ENCODE measurements around the gene DCC.

The DCC gene

GRCh38 chr18:52339891-52340371, at the start of gene DCC:
TSS of gene DCC (plus strand) at chr18:52340197. CDS start at chr18:52340788, 591 bp downstream.
- no peak for DNase-seq

- DNase-seq, result no peak
These were observed 29.3 kb upstream of the DCC start for GRCh38 chr18:52310651-52311050.

- DNase-seq, result no peak
These were observed 28.7 kb upstream of the DCC start for GRCh38 chr18:52311331-52311730.

GRCh38 chr18:52312346-52312745, 27.7 kb upstream of the DCC start:
- DNase-seq, result no peak

- DNase-seq, result no peak
These were observed 26.8 kb upstream of the DCC start for GRCh38 chr18:52313213-52313612.

- no peak for DNase-seq
These were observed 20.5 kb upstream of the DCC start for GRCh38 chr18:52319424-52319983.

GRCh38 chr18:52322307-52322706, 17.7 kb upstream of the DCC start:
- no peak for DNase-seq

- no peak for DNase-seq
These were observed 16.2 kb upstream of the DCC start for GRCh38 chr18:52323802-52324201.

- no peak for DNase-seq
These were observed 14.0 kb upstream of the DCC start for GRCh38 chr18:52325997-52326396.

- no peak for DNase-seq
These were observed 6.1 kb upstream of the DCC start for GRCh38 chr18:52333860-52334259.

- no peak for DNase-seq
These were observed 5.7 kb upstream of the DCC start for GRCh38 chr18:52334307-52334706.

- DNase-seq, result no peak
These were observed 5.1 kb upstream of the DCC start for GRCh38 chr18:52334896-52335295.

GRCh38 chr18:52337276-52337675, 2.7 kb upstream of the DCC start:
- no peak for DNase-seq

- DNase-seq, result no peak
These were observed 557 bp downstream of the DCC start for GRCh38 chr18:52340406-52341102.

GRCh38 chr18:52341103-52341432, 1.1 kb downstream of the DCC start:
- DNase-seq, result no peak

GRCh38 chr18:52341608-52342381, 1.8 kb downstream of the DCC start:
- DNase-seq, result no peak

- DNase-seq, result no peak
These were observed 2.5 kb downstream of the DCC start for GRCh38 chr18:52342456-52342855.

- DNase-seq, result no peak
These were observed 3.1 kb downstream of the DCC start for GRCh38 chr18:52343138-52343537.

- DNase-seq, result no peak
These were observed 3.8 kb downstream of the DCC start for GRCh38 chr18:52343731-52344340.

GRCh38 chr18:52344881-52345280, 4.9 kb downstream of the DCC start:
- DNase-seq, result no peak

GRCh38 chr18:52345428-52345827, 5.4 kb downstream of the DCC start:
- no peak for DNase-seq

GRCh38 chr18:52348209-52348608, 8.2 kb downstream of the DCC start:
- no peak for DNase-seq

GRCh38 chr18:52349498-52349897, 9.5 kb downstream of the DCC start:
- DNase-seq, result no peak

- DNase-seq, result no peak
These were observed 12.9 kb downstream of the DCC start for GRCh38 chr18:52352920-52353319.

Data from GOT3 (cell line).